DMS153 (cell line): Measurements from ENCODE around the gene TMEM208.

Experiments used
- DNase-seq: peaks from one replicate; lab custom pipeline; 2025; lab: John Stamatoyannopoulos, UW

The TMEM208 gene

GRCh38 chr16:67252609-67253497 lies 25.9 kb downstream of the TMEM208 start:
- DNase-seq = no peak

GRCh38 chr16:67254801-67255552 lies 28.0 kb downstream of the TMEM208 start:
- no peak for DNase-seq

- DNase-seq = no peak
Observed at GRCh38 chr16:67255553-67256221, 28.8 kb downstream of the TMEM208 start.

- no peak for DNase-seq
Observed at GRCh38 chr16:67256701-67257230, 29.8 kb downstream of the TMEM208 start.

GRCh38 chr16:67257486-67258160 lies 30.7 kb downstream of the TMEM208 start:
- no peak for DNase-seq

- no peak for DNase-seq
Observed at GRCh38 chr16:67258161-67258835, 31.4 kb downstream of the TMEM208 start.

- no peak for DNase-seq
Observed at GRCh38 chr16:67259705-67260104, 32.8 kb downstream of the TMEM208 start.

GRCh38 chr16:67260426-67261063 lies 33.6 kb downstream of the TMEM208 start:
- DNase-seq = peak; percentile 11

GRCh38 chr16:67263201-67263600 lies 36.3 kb downstream of the TMEM208 start:
- DNase-seq = no peak

GRCh38 chr16:67264277-67264676 lies 37.3 kb downstream of the TMEM208 start:
- no peak for DNase-seq

- DNase-seq = no peak
Observed at GRCh38 chr16:67264866-67265265, 37.9 kb downstream of the TMEM208 start.

GRCh38 chr16:67265834-67266233 lies 38.9 kb downstream of the TMEM208 start:
- no peak for DNase-seq

- DNase-seq = no peak
Observed at GRCh38 chr16:67268136-67268579, 41.2 kb downstream of the TMEM208 start.

- no peak for DNase-seq
Observed at GRCh38 chr16:67269766-67270165, 42.8 kb downstream of the TMEM208 start.

GRCh38 chr16:67270931-67271338 lies 44.0 kb downstream of the TMEM208 start:
- no peak for DNase-seq

- DNase-seq = no peak
Observed at GRCh38 chr16:67271446-67271845, 44.5 kb downstream of the TMEM208 start.

- no peak for DNase-seq
Observed at GRCh38 chr16:67275321-67275720, 48.4 kb downstream of the TMEM208 start.

GRCh38 chr16:67277294-67277998 lies 50.5 kb downstream of the TMEM208 start:
- DNase-seq = no peak

- no peak for DNase-seq
Observed at GRCh38 chr16:67277999-67278772, 51.3 kb downstream of the TMEM208 start.
